Measurements from ENCODE around the gene ZNF513.

DNA sequence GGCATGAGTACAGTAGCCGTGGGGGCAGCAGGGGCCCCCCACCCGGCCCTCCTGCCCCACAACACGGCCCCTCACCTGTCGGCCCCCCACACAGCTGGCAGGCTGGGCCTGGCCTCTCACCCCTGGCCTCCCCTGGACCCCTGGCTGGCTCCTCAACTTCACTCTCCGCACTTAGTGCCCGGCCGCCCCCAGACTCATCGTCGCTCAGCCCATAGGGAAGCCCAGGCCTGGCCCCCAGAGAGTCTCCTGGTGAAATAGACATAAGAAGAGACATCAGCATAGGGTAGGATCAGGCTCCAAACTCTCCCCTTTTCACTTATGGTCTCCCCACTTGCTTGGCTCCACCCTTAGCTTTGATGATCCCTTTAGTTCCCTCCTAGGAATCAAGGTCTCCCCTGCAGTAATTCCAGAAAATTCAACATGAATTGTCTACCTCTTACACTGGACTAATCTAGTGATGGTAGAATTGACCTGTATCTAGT is 1.7 kb downstream of the ZNF513 start:
- TF ChIP-seq, protein P1, sequence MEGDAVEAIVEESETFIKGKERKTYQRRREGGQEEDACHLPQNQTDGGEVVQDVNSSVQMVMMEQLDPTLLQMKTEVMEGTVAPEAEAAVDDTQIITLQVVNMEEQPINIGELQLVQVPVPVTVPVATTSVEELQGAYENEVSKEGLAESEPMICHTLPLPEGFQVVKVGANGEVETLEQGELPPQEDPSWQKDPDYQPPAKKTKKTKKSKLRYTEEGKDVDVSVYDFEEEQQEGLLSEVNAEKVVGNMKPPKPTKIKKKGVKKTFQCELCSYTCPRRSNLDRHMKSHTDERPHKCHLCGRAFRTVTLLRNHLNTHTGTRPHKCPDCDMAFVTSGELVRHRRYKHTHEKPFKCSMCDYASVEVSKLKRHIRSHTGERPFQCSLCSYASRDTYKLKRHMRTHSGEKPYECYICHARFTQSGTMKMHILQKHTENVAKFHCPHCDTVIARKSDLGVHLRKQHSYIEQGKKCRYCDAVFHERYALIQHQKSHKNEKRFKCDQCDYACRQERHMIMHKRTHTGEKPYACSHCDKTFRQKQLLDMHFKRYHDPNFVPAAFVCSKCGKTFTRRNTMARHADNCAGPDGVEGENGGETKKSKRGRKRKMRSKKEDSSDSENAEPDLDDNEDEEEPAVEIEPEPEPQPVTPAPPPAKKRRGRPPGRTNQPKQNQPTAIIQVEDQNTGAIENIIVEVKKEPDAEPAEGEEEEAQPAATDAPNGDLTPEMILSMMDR (optimal IDR thresholded peaks at IDR 0.05 in 1 of 3, IDR thresholded peaks at IDR 0.05 in 1 of 3, conservative IDR thresholded peaks at IDR 0.05 in 1 of 3; ENCODE audit: extremely low read depth in 1 of 3, insufficient read depth in 2 of 3, low read length in 3 of 3): no peak
- no peak for TF ChIP-seq EZH2 (IDR thresholded peaks at IDR 0.05; ENCODE audit: low read length)

All from keratinocyte (primary cell).